Stimulated activated CD8-positive, alpha-beta memory T cell treated with anti-CD3 and anti-CD28 coated beads, Interleukin-15, amount 100 ng/mL, for 1 hour (primary cell): ENCODE results near the gene SYTL3.

ENCODE experiments used
- DNase-seq: peaks from one replicate; pipeline ENCODE4 v3.0.0-alpha.2; 2020; ENCODE audit warnings: low read depth

Gene SYTL3

DNA sequence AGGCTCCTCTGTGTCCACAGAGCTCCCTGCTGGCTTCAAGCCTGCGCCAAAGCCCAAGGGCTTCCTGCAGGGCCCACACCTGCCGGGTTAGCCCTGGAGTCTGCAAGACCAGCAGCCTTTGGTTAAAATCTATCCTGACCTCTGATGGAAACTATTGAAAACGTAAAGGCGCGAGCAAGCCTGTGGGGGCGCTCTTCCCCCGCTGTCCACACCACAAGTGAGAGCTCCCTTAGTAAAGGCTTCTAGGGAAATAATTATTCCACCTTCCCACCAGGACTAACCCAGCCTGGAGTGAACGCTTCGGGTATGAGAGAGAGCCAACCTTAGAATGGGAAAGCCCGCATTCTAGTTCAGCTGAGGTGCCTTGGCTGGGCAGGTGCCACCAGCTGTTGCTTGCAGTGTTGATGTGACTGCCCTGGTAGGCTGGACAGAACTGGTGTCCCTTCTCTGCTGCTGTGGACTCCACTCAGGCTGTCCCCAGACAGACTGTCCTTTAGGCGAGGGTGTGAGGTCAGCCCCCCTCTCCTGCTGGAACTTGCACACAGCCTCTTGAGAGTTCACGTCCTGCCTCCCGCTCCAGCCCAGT lies 68.7 kb downstream of the SYTL3 start:
- no peak for DNase-seq

DNA sequence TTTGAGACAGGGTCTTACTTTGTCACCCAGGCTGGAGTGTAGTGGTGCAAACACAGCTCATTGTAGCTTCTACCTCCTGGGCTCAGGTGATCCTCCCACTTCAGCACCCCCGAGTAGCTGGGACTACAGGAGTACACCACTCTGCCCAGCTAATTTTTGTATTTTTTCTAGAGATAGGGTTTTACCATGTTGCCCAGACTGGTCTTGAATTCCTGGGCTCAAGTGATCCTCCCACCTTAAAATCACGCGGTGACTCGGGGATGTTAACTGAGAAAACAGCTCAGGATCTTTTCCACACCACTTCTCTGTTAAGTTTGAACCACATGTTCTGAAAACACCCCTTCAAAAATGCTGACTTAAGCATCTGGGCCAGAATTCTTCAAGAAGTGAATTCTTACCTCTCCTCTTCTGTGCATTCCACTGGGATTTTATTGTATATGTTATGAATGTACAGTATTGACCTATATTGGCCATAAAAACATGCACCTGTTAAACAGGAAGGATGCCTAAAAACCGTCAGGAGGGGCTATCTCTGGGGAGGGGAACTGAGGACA lies 72.4 kb downstream of the SYTL3 start:
- DNase-seq, result no peak

DNA sequence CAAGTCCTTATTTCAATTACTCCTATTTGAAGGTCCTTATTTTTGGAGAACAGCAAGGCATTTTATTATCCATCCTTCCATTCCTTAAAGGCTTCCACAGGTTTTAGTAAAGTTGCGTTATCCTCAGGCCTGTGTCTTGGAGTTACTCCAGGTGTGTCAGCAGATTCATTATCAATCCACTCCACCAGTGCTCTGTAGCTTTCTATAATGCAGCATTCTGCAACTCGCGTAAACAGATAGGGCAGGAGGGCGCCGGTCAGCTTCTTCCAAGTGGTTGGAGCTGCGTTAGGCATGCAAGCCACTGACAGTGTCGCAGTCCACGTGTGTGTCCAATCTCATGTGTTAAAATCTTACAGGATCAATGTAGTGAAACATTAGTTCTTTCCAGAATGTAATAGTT lies 75.8 kb downstream of the SYTL3 start:
- no peak for DNase-seq

DNA sequence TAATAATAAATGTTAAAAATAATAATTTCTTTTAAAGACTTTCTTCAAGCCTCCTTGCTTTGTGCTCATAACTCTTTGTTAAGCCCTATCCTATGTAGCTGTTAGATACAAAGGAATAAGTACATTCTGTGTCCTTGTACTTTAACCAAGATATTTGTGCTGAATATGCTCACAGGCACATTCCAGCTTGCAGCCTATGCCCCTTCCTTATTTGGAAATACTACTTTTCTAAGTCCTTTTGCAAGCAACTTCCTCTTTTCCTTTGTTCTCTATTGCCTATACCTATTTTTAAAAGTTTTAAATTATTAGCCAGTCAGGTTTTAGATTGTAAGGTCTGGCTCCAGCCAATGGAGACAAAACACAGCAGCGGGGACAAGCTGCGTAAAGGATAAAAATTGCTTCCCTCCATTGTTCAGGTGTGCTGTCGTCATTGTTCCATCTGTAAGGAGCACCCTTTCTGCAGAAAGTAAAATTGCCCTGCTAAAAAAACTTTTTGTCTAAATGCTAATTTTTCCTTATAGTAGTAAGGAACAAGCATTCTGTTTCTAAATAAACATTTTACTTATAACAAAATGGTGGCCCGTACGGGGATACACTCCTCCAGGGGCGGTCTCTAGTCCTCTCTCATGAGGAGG lies 80.2 kb downstream of the SYTL3 start:
- DNase-seq, result no peak

DNA sequence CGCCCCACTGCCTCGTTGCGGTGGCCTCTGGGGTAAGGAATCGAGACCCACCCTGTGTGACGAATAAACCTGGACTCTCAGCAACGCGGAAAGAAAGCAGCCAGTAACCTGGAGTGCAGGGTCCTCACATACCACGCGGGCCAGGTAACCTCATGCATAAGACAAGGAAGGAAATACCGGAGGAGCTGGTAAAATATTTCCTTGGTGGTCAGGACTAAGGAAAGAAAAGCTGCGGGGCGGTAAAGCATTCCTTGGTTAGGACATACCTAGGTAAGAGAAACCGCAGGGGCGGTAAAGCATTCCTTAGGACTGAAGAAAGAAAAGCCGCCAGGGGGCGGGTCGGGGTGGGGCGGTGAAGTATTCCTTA lies 80.7 kb downstream of the SYTL3 start:
- DNase-seq, result no peak

DNA sequence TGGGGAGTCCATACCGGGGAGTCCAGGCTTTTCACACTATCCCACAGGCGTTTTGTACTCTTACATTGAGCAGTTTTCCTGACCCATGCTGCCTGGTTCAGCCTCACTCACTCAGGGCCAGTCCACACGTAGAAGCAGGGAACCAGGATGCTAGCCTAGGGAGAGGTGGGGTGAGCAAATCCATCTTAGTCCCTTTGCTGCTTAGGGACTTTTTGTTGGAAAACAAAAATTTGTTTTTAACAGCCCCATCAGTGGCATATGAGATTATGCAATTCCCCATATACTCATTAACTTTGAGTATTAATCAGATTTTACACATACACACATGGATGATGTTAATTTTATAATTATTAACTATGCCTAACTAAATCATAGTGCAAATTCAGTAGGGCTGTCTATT lies 85.2 kb downstream of the SYTL3 start:
- DNase-seq, result no peak

DNA sequence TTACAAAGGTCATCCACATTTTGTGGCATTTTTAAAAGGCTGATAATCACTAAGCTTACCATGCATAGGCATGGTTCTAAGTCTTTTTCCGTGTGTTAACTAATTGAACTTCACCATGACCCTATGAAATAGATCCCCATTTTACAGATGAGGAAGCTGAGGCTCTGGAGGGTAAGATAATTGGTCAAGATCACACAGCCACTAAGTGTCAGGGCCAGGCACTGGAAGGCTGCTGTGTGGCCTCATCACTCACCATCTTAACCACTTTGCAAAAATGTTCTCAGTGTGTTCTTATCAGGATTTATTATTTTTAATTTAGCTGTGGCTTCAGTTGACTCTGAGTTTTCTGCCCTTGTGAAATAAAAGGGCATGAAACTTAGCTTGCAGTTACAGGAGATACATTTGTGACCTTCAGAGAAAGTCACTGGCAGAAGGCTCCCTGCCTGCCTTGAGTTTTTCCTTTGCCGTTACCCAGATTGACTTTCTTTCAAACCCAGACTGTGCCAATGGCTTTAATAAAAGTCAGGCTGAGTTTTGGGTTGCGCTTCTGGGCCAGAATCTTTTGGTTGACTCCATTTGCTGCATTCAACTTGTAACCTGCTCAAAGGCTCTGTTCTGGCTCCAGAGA lies 87.3 kb downstream of the SYTL3 start:
- no peak for DNase-seq

DNA sequence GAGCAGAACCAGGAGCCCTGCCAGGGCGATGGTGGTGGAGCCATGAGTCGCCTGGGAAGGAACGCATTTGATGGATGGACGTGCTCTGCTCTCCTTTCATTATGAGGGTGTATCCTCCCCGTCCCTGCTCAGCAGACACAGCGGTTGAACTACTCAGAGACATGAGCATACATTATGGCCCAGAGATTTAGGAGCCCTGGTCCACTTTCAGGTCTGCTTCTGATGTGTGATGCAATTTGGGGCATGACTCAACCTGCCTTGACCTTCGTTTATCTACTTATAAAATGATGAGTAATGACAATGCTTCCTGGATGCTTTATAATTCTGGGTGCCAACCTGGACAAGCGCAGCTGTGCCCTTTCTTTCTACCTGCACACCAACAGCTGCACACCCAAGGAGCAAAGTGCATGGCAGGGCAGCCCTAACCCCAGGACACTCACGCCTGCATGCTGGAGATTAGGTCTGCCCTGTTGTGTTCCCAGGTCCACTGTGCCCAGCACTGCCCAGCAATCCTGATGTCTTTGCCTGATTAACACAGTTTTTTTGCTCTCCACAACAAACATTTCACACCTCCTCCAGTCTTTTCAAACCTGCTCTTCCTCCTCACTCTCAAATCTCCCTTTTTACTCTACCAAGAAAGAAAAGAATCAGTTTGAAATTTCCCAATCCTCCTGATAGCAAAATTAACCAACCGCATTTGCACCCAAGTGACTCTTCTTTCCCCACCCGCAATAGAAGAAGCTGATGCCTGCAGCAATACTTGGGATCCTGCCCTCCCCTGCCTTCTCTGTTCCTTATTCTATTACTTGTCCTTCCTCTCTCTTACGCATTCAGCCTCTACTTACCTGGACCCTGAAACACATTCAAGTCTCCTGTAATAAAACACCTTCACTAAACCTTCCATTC lies 88.1 kb downstream of the SYTL3 start:
- no peak for DNase-seq

DNA sequence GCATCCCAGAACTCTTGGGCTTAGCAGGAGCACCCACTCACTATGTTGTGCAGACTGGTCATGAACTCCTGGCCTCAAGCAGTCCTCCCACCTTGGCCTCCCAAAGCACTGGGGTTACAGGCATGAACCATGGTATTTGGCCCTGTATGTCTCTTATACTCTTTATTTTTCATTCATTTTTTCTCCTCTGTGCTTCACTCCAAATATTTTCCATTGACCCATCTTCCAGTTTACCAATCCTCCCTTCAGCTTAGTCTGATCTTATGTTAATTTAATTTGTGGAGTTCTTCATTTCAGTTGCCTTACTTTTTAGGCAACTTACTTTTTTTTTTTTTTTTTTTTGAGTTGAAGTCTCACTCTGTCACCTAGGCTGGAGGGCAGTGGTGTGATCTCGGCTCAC lies 89.8 kb downstream of the SYTL3 start:
- DNase-seq, result no peak

DNA sequence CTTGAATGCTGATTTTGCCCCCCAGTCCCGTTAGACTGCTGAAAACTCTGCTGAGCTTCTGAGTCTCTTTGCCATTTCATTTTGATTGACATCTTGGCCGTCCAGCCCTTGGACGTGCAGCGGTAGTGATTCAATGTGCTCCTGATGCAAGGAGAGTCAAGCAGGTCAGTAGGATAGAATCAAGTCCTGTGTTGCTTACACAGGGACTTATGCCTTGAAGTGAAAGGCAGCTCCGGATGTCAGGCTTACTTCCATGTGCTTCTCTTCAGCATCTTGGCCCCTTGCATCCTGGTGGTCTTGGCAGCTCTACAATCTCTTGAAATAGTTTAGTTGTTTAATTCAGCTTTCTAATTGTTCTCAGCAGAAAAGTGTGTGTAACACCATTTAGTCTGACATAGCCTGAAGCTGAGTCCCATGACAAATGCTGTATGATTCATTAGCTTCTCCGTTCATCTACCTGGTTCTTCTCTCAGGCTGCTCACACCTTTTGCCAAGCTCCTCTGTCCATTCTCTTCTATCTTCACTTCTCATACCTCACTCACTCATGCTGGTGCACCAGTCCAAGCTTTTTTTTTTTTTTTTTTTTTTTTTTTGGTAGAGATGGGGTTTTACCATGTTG lies 93.3 kb downstream of the SYTL3 start:
- no peak for DNase-seq

DNA sequence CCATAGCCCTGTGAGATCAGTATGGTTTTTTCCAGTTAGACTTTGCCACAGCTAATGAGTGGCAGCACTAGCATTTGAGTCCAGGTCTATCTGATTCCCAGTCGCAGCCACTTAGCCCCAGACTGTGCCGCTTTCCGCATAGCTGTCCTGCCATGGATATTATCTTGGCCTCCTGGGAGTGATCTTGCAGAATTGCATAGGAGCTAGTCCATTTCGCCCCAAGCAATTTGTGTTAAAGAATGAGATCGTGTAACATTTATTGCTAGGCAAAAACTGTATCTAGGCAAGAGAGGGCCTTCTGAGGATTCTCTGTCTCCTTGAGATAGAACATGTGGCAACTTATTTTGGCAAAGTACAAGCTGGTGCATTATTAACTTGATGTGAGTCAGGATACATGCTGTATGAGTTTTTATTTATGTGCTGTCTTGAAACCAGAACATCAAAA lies 95.2 kb downstream of the SYTL3 start:
- no peak for DNase-seq

DNA sequence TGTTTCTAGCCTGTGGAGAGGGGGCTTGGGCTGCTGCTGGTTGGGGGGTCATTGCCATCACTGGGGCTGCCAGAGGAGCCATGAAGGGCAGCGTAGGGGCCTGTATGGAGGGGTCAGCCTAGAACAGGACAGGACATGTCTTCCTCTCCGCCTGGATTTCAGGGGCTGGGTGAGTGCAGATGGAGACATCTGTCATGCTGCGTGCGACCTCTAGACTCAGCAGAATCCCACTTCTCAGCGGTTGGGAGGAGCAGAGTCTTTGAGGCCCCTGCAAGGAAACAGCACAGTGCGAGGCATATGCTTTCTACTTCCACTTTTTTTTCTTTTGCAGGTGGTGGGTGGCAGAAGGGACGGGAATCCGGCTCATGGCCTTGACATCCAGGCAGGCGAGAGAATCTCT lies 101.4 kb downstream of the SYTL3 start:
- DNase-seq, result no peak

DNA sequence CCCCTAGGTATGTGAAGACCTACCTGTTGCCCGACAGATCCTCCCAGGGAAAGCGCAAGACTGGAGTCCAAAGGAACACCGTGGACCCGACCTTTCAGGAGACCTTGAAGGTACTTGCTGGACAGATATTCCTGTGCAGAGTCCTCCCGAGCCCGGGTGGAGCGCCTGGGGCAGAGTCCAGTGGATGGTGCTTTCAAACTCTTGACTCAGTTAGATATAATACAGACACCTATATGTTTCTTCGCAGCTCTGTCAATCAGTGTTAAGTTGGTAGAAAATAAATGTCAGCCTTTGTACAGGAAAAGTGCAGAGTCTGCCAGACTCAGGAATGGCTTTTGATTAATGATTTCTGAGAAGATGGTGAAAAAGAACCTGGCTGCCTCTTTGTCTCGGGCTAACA lies 102.1 kb downstream of the SYTL3 start:
- no peak for DNase-seq

DNA sequence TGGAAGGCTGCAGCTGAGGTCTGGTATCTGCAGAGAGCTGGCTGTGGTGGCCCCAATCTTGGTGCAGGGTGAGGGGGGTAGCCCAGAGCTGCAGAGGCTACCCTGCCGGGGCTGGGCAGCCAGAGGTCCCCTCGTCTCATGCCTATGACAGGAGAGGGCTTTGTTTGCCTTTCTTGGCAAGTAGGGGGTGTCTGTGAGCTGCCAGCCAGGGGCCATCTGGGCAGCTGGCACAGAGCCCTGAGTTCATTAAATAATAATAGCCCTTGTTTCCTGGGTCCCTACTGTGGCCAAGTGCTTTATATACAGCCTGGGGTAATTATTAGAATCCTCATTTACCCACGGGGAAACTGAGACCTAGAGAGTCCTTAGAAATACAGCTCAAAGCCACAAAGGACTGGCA lies 102.8 kb downstream of the SYTL3 start:
- DNase-seq, result no peak

DNA sequence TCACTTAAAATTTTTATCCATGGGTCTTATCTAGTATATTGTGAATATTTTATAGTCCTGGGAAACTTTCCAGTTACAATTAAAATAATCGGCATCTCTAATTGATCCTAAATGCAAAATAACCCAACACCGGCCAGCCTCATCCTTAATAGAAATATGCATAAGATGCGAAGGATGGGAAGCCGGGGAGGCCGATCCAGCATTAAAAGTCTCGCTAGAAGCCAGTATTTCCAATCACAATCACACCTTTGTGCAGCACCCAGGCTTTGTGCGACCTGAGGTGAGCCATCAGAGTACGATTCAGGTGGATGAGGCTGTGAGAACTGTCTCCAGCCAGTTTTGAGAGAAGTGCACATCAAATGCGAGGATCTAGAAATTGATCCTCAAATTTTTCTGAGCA lies 104.0 kb downstream of the SYTL3 start:
- no peak for DNase-seq

DNA sequence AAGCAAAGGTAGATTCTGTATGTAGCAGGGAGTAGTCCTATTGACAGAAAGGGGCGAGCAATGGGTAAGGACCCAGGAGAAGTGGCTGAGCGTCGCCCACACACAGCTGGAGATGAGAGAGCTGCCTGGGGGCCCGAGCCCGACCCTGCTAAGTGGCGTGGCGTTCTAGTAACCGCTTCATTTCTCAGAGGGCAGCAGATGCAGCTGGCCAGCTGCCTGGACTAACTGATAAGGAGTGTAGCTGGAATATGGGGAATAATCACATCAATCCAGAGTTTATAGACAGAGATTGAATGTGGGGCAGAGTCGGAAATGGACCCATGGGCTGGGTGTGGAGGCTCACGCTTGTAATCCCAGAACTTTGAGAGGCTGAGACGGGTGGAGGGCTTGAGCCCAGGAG lies 104.9 kb downstream of the SYTL3 start:
- no peak for DNase-seq

DNA sequence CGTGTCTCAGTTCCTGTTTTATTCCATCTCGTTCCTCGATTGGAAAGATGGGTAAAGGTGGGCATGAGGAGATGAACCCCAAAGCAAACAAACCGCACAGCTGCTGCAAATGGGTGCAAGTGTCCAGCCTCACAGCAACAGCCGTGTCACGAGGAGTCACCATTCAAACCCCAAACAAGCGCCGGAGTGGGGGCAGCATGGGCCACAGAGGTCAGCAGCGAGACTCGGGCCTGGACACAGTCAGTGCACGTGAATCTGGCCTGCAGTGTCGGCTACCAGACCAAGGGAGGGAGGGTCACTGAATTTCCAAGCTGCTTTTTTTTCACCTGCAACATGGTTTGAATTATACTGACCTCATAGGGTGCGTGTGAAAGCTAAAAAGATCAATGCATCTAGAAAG lies 105.8 kb downstream of the SYTL3 start:
- no peak for DNase-seq

DNA sequence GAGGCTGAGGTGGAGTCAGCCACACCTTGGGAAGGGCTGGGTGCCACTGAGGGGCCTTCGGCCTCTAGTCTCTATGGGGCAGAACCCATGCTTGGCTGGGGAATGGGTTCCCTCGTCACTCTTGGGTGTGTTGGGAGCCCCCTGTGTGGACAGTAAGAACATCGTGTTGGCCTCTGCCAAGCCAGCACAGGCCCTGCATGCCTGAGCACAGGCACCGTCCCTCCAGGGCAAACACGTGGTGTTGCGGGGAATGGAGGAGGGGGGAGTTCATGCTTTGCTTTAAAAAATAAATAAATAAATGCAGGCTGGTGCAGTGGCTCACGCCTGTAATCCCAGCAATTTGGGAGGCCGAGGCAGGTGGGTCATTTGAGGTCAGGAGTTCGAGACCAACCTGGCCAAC lies 106.3 kb downstream of the SYTL3 start:
- no peak for DNase-seq

DNA sequence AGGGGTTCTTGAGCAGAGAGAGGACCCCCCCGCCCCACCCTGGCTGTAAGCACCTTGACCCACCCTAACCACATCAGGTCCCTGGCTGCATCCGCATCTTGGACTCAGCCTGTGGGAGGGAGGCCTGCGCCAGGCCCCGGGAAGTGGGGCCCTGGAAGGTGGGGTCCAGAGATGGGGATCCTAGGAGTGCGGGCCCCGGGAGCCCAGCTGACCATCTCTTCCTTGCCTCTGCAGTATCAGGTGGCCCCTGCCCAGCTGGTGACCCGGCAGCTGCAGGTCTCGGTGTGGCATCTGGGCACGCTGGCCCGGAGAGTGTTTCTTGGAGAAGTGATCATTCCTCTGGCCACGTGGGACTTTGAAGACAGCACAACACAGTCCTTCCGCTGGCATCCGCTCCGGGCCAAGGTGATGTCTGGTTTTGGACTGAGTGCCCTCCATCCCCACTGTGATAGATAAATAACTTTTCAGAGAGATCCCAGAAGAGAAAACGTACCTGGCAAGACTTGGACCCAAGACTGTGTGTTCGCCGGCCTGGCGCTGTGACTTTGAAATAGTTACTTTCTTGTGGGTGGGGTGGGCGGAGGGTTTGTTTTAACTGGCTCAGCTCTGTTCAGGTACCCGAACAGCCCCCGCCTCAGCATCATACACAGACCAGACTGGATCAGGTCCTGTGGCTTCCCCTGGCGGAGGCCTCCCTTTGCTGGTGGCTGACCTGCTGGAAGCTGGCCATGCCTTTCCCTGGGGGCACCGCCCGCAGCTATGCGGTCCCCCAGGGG lies 107.3 kb downstream of the SYTL3 start:
- DNase-seq, result no peak

DNA sequence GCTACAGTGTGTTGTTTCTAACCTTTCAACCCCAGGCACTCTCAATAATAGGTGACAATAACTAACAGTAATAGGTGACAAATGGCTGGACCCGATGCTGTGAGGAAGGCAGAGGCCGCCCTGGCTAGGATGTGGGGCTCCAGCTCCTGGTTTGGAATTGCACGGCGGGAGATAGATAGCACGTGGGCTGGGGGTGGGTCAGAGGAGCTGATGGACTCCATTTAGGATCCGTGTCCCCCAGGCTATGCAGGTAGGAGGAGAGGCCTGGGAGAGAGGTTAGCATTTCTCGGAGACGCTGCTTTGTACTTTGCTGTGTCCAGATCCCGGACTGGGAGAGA lies 107.9 kb downstream of the SYTL3 start:
- DNase-seq, result no peak

DNA sequence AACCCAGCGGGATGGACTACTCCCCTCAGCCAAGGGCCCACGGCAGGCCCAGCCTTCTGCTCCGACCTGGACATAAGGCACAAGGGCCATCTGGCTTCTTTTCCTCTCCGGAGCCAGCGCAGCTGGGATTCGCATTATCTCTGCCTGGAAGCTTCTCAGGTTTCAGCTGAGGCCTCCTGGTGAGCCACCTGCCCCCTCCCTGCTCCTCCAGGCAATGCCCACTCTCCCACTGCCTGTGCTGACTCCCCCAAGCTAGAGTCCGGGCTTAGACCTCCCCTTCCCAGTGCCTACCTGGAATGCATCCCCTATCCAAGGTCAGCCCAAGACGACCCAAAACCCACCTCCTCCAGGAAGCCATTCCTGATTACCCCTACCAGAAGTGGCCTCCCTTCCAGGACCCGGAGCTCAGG lies 108.6 kb downstream of the SYTL3 start:
- DNase-seq, result no peak
